ENCODE results near the gene CCNK.

DNA sequence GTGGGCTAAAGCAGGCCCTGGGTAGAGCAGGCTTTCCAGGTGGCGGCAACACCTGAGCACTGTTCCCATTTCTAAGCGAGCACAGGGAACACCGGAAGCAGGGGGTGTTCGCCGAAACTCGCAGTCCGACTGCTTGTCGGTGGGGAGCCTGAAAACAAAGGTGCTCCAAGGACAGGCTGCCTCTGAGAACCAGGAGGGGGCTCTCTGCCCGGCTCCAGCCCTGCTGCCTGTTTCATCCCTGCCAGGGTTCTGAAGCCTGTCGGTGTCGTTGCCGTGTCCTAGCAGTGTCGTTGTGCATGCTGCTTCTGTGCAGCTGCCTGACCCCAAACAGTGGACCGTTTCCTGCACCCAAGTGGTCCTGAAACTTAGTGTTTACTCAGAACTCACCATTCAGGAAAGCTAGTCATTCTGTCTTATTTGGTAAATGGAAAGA lies 21.8 kb downstream of the CCNK start:
- TF ChIP-seq CTCF (IDR thresholded peaks at IDR 0.05) = no peak
- no peak for TF ChIP-seq POLR2A (IDR thresholded peaks at IDR 0.05)
- TF ChIP-seq POLR2AphosphoS5 (IDR thresholded peaks at IDR 0.05) = no peak

All from transverse colon (tissue), 4 donors.